A549 (cell line): ENCODE data around the gene CEBPG. TPM values are rescaled to one million over a fixed set of nuclear protein-coding genes. Genes with fewer than 3 reads are reported as not detected.

Experiments used
- ATAC-seq, 2 experiments: fragments of 200-7000 bp in 1 of 2; fragments of >200 bp in 1 of 2; cut with Nextera tagmentation in 1 of 2; cut with Tn5 transposase in 1 of 2; 3 replicates each; pipeline versions ENCODE4 v1.8.0 to v1.9.1; 2018 to 2020; ENCODE audit warnings: mild to moderate bottlenecking in 1 of 2, moderate library complexity in 1 of 2
- CTCF ChIA-PET: fragments of 300-600 bp; sonication (Branson Sonifier 250); formaldehyde crosslinking; extraction: SDS; loops from one replicate; lab custom pipeline; 2021; ENCODE audit warnings: antibody characterized with exemption, inconsistent platforms; lab: Yijun Ruan, JAX
- POLR2A ChIA-PET: fragments of 350-600 bp; formaldehyde crosslinking; extraction: SDS; loops from one replicate; lab custom pipeline; 2021; ENCODE audit warnings: antibody characterized with exemption, inconsistent platforms; lab: Yijun Ruan, JAX
- DNase-seq, 2 experiments: peaks; one replicate each; pipeline versions ENCODE4 v3.0.0 to v3.0.0-alpha.2; 2011 to 2016; ENCODE audit warnings: low read depth in 1 of 2, low spot score in 1 of 2
- FAIRE-seq: peaks from 2 replicates; lab custom pipeline; 2011; peaks lifted over from hg19 to GRCh38; lab: Jason Lieb, UNC
- H3K27ac ChIP-seq, 2 experiments: fragments of >200 bp; sonication (Bioruptor Twin); formaldehyde crosslinking; 3 replicates each; pipeline ENCODE4 v1.5.1; 2016 to 2017
- H3K4me1 ChIP-seq: fragments of >200 bp; sonication (Bioruptor Twin); formaldehyde crosslinking; 3 replicates; pipeline ENCODE4 v1.6.1; 2016
- H3K4me2 ChIP-seq: fragments of >200 bp; sonication (Bioruptor Twin); formaldehyde crosslinking; 3 replicates; pipeline ENCODE4 v1.6.1; 2016
- H3K4me3 ChIP-seq: fragments of >200 bp; sonication (Bioruptor Twin); formaldehyde crosslinking; 3 replicates; pipeline ENCODE4 v1.5.1; 2016
- H3K9me3 ChIP-seq: fragments of >200 bp; sonication (Bioruptor Twin); formaldehyde crosslinking; 3 replicates; pipeline ENCODE4 v1.6.1; 2016
- ATOH8 ChIP-seq: fragments of 250-450 bp; sonication (Bioruptor Pico); IDR thresholded peaks from 2 replicates; pipeline ENCODE4 v1.5.0; 2020; ENCODE audit warnings: low read depth, mild to moderate bottlenecking, moderate library complexity
- CHD2 ChIP-seq: fragments of 150-350 bp; IDR thresholded peaks from 2 replicates; pipeline ENCODE4 v1.6.1; 2014; ENCODE audit warnings: low read length; ENCODE audit not compliant: partially characterized antibody
- FOSB ChIP-seq: fragments of 250-450 bp; sonication (Bioruptor Pico); IDR thresholded peaks from 2 replicates; pipeline ENCODE4 v1.5.0; 2020; ENCODE audit warnings: mild to moderate bottlenecking, moderate library complexity
- HDAC2 ChIP-seq: fragments of 200-600 bp; sonication (generic); IDR thresholded peaks from 2 replicates; pipeline ENCODE4 v1.6.1; 2016
- MAZ ChIP-seq: fragments of 150-350 bp; IDR thresholded peaks from 2 replicates; pipeline ENCODE4 v1.6.1; 2014; ENCODE audit warnings: antibody characterized with exemption, low read depth, low read length, borderline replicate concordance
- MYC ChIP-seq: IDR thresholded peaks from 2 replicates; pipeline ENCODE4 v1.6.1; 2012; ENCODE audit warnings: mild to moderate bottlenecking, inconsistent platforms, low read length, improper control_type of control experiment, borderline replicate concordance
- NPAS2 ChIP-seq: fragments of 250-450 bp; sonication (Bioruptor Pico); IDR thresholded peaks from 2 replicates; pipeline ENCODE4 v1.8.0; 2022; ENCODE audit warnings: mild to moderate bottlenecking, moderate library complexity, borderline replicate concordance
- RARB ChIP-seq: fragments of 250-450 bp; sonication (Bioruptor Pico); IDR thresholded peaks from 2 replicates; pipeline ENCODE4 v1.8.0; 2021; ENCODE audit warnings: mild to moderate bottlenecking, moderate library complexity
- TFCP2L1 ChIP-seq: fragments of 250-450 bp; sonication (Bioruptor Pico); IDR thresholded peaks from 2 replicates; pipeline ENCODE4 v1.5.0; 2021; ENCODE audit warnings: mild to moderate bottlenecking
- WGBS: methylation state at CpG from one replicate; pipeline ENCODE4 v1.1.6; 2017; ENCODE audit errors: missing lambda C conversion rate; 5-methylcytosine and 5-hydroxymethylcytosine counted together
- polyA plus RNA-seq, 4 experiments: library from polyadenylated mRNA; depleted of rRNA in 3 of 4; stranded (reverse); fragments of >200 nt; fragmentation: RNase III in 1 of 4; extraction: RNeasy Plus Mini Kit Qiagen cat#74134 plus additional on column Dnase treatment in 1 of 4; gene quantifications; 2 replicates in 3 of 4; 3 replicates in 1 of 4; pipeline ENCODE4 v1.2.3, GENCODE V29; 2011 to 2017
- TF ChIP-seq, protein P1 (sequence below): IDR thresholded peaks from 2 replicates; pipeline ENCODE4 v1.6.1; 2012
- TF ChIP-seq, protein P2 (sequence below): fragments of 250-450 bp; sonication (Bioruptor Pico); IDR thresholded peaks from 2 replicates; pipeline ENCODE4 v1.5.0; 2021; ENCODE audit warnings: mild to moderate bottlenecking, moderate library complexity, borderline replicate concordance
- TF ChIP-seq, protein P3 (sequence below): fragments of 450-650 bp; IDR thresholded peaks from 2 replicates; pipeline ENCODE4 v1.6.1; 2014; ENCODE audit warnings: antibody characterized with exemption
- TF ChIP-seq, protein P4 (sequence below): fragments of 150-350 bp; IDR thresholded peaks from 2 replicates; pipeline ENCODE4 v1.6.1; 2014; ENCODE audit warnings: low read depth, mild to moderate bottlenecking, low read length

The CEBPG gene
- polyA plus RNA-seq, 2 of the 4 experiments (the other 2 are of a cell fraction), result 34.3 to 138 TPM

GRCh38 chr19:33407716-33408115 is 34.2 kb downstream of the CEBPG start:
- ChIA-PET CTCF (interaction anchor here (0.5 to 36.3 kb wide), 32 partner anchors 1 to 456 kb away, joined by 3 to 1493 read pairs (median 8); partner anchors contain the start of gene CEBPA), POLR2A (interaction anchor here (1.4 kb wide), 1 partner anchor 105 kb away, joined by 8 read pairs; the partner anchor contains the start of gene CEBPA)
- Histone ChIP-seq H3K4me3 (no peak overlapping the region), H3K9me3 (no peaks in the 10 kb centered on the region), H3K27ac (no peak overlapping the region), H3K4me1 (peaks cover 8% of the 10 kb centered on the region; the same call in 1 of the 3 replicates), H3K4me2 (no peak overlapping the region)
- no peak for FAIRE-seq
- DNase-seq, result no peak
- WGBS, result 81% methylated on average over 12 of the region's 12 CpGs
- no peak for ATAC-seq
- TF ChIP-seq TFCP2L1 (CRISPR knock-in tag) (no peak), MYC (no peak)
- TF ChIP-seq, protein P1, sequence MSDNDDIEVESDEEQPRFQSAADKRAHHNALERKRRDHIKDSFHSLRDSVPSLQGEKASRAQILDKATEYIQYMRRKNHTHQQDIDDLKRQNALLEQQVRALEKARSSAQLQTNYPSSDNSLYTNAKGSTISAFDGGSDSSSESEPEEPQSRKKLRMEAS, result no peak

GRCh38 chr19:33408116-33408515 is 34.6 kb downstream of the CEBPG start:
- 82% methylated on average over 13 of the region's 13 CpGs for WGBS
- DNase-seq (no peak), ATAC-seq (no peak), FAIRE-seq (no peak)
- Histone ChIP-seq H3K9me3 (no peaks in the 10 kb centered on the region), H3K4me3 (no peak overlapping the region), H3K27ac (no peak overlapping the region), H3K4me1 (peaks cover 7% of the 10 kb centered on the region; the same call in 1 of the 3 replicates)
- CTCF ChIA-PET, result interaction anchor here (0.6 to 36.3 kb wide), 22 partner anchors 0 to 744 kb away, joined by 3 to 1493 read pairs (median 12); partner anchors contain the start of gene CEBPA
- TF ChIP-seq ATOH8 (CRISPR knock-in tag), result no peak
- TF ChIP-seq NPAS2 (CRISPR knock-in tag), result no peak
- TF ChIP-seq, protein P2, sequence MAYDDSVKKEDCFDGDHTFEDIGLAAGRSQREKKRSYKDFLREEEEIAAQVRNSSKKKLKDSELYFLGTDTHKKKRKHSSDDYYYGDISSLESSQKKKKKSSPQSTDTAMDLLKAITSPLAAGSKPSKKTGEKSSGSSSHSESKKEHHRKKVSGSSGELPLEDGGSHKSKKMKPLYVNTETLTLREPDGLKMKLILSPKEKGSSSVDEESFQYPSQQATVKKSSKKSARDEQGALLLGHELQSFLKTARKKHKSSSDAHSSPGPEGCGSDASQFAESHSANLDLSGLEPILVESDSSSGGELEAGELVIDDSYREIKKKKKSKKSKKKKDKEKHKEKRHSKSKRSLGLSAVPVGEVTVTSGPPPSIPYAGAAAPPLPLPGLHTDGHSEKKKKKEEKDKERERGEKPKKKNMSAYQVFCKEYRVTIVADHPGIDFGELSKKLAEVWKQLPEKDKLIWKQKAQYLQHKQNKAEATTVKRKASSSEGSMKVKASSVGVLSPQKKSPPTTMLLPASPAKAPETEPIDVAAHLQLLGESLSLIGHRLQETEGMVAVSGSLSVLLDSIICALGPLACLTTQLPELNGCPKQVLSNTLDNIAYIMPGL (CRISPR knock-in tag), result no peak
- TF ChIP-seq, protein P3, sequence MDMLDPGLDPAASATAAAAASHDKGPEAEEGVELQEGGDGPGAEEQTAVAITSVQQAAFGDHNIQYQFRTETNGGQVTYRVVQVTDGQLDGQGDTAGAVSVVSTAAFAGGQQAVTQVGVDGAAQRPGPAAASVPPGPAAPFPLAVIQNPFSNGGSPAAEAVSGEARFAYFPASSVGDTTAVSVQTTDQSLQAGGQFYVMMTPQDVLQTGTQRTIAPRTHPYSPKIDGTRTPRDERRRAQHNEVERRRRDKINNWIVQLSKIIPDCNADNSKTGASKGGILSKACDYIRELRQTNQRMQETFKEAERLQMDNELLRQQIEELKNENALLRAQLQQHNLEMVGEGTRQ, result no peak
- TF ChIP-seq HDAC2, result no peak
- TF ChIP-seq, protein P4, sequence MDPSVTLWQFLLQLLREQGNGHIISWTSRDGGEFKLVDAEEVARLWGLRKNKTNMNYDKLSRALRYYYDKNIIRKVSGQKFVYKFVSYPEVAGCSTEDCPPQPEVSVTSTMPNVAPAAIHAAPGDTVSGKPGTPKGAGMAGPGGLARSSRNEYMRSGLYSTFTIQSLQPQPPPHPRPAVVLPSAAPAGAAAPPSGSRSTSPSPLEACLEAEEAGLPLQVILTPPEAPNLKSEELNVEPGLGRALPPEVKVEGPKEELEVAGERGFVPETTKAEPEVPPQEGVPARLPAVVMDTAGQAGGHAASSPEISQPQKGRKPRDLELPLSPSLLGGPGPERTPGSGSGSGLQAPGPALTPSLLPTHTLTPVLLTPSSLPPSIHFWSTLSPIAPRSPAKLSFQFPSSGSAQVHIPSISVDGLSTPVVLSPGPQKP, result no peak
- no peak for TF ChIP-seq RARB (CRISPR knock-in tag)
- TF ChIP-seq CHD2, result no peak
- TF ChIP-seq, all 56 proteins: peak for 0
- no peak overlapping the region for H3K4me2 ChIP-seq
- POLR2A ChIA-PET, result no interaction called here

GRCh38 chr19:33408538-33409434 is 35.3 kb downstream of the CEBPG start:
- no peak for FAIRE-seq
- peaks cover under 1% of the 10 kb centered on the region; the same call in 1 of the 3 replicates for H3K4me1 ChIP-seq
- ChIA-PET CTCF (interaction anchor here (0.6 to 36.3 kb wide), 30 partner anchors 0 to 743 kb away, joined by 3 to 1493 read pairs (median 6); partner anchors contain the start of genes CEBPA and SLC7A10), POLR2A (interaction anchor here (1.0 to 1.3 kb wide), 2 partner anchors 35 to 106 kb away, joined by 3 to 4 read pairs; partner anchors contain the start of gene CEBPA)
- TF ChIP-seq MAZ (no peak), FOSB (CRISPR knock-in tag) (no peak)
- TF ChIP-seq, all 56 proteins: peak for 0
- no peak overlapping the region for H3K27ac ChIP-seq
- WGBS, result 80% methylated on average over 18 of the region's 18 CpGs
- no peak for DNase-seq
- no peak for ATAC-seq
- H3K4me2 ChIP-seq, result no peak overlapping the region
- H3K4me3 ChIP-seq, result no peak overlapping the region
- no peaks in the 10 kb centered on the region for H3K9me3 ChIP-seq
